ENCODE data around the gene GAS2L2. TPM values are rescaled to one million over a fixed set of nuclear protein-coding genes. Genes with fewer than 3 reads are reported as not detected.

The GAS2L2 gene
- total and polyA plus RNA-seq, 2 of the 8 experiments (the other 6 are each of a cell fraction or from before 2014, with no cell fraction given): 0.09 to 0.13 TPM

DNA sequence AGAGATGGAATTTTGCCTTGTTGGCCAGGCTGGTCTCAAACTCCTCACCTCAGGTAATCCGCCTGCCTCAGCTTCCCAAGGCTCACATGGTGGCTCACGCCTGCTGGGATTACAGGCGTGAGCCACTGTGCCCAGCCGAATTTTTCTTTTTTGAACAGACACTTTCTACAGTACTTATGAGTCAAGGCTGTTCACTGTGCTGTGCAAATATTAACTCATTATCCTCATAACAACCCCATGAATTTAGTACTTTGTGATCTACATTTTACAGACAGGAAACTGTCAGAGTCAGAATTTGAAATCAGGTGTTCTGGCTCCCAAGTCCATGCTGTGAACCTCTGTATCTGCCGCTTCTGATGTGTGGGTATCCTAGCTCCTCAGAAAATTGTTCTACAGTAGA, 47.3 kb downstream of the GAS2L2 start:
- Histone ChIP-seq H4K20me1 (replicated peaks in 1 of 2; ENCODE audit: control insufficient read depth in 1 of 2, insufficient read depth in 2 of 2, low read length in 2 of 2) (peaks cover 0 to 2% of the 10 kb centered on the region in 2 experiments), H3K23me2 (ENCODE audit: low read depth, low read length) (no peaks in the 10 kb centered on the region), H3K27ac (ENCODE audit: low read depth, low read length) (no peak overlapping the region), H2AK5ac (ENCODE audit: low read depth, low read length) (no peak overlapping the region), H3K4me1 (replicated peaks in 1 of 4; ENCODE audit: control insufficient read depth in 3 of 4, insufficient read depth in 4 of 4, low read length in 3 of 4) (no peaks in the 10 kb centered on the region), H3K36me3 (ENCODE audit: control insufficient read depth in 2 of 4, insufficient read depth in 4 of 4, low read length in 3 of 4) (peaks cover 0 to 16% (median 8%) of the 10 kb centered on the region in 4 experiments; a peak in 3 of 8 replicates), H2BK5ac (ENCODE audit: low read depth, low read length) (no peak overlapping the region), H3K27me3 (replicated peaks in 1 of 4; ENCODE audit: control insufficient read depth in 3 of 4, extremely low read depth in 1 of 4, insufficient read depth in 3 of 4, low read length in 3 of 4) (no peaks in the 10 kb centered on the region), H2BK15ac (ENCODE audit: low read length) (no peak overlapping the region), H3K4me3 (ENCODE audit: extremely low read depth in 1 of 4, insufficient read depth in 2 of 4, low read depth in 3 of 4, low read length in 4 of 4) (no peak overlapping the region), H3K56ac (replicated peaks; ENCODE audit: insufficient read length, low read depth, low read length) (no peak overlapping the region), H3K79me1 (ENCODE audit: low read depth, low read length) (no peaks in the 10 kb centered on the region; the same call in 1 of the 2 replicates), H3K79me2 (ENCODE audit: control insufficient read depth in 1 of 2, insufficient read depth in 2 of 2, low read length in 2 of 2) (no peaks in the 10 kb centered on the region), H2BK12ac (ENCODE audit: low read depth, low read length) (no peak overlapping the region), H3K9ac (replicated peaks in 1 of 4; ENCODE audit: extremely low read depth in 1 of 4, low read depth in 3 of 4, low read length in 3 of 4) (no peak overlapping the region), H3K23ac (ENCODE audit: insufficient read length) (no peak overlapping the region), H3K4me2 (ENCODE audit: insufficient read depth in 1 of 2, low read depth in 2 of 2, low read length in 2 of 2) (no peak overlapping the region), H2BK120ac (replicated peaks; ENCODE audit: low read depth, low read length) (no peak overlapping the region), H3K14ac (ENCODE audit: insufficient read length) (no peak overlapping the region), H4K91ac (replicated peaks; ENCODE audit: insufficient read length, low read length) (no peak overlapping the region), H3K18ac (ENCODE audit: extremely low read depth, low read length) (no peak overlapping the region), H2BK20ac (ENCODE audit: low read length) (no peak overlapping the region), H3K4ac (replicated peaks; ENCODE audit: insufficient read length, low read depth, low read length) (no peak overlapping the region), H4K8ac (ENCODE audit: extremely low read depth, insufficient read depth, low read length) (no peak overlapping the region), H3K9me3 (ENCODE audit: insufficient read depth in 2 of 2, low read depth in 1 of 2, low read length in 1 of 2) (no peaks in the 10 kb centered on the region), H2AFZ (ENCODE audit: low read length) (no peak overlapping the region), H4K5ac (ENCODE audit: insufficient read length, low read depth, low read length) (no peak overlapping the region)
- TF ChIP-seq CTCF (IDR thresholded peaks at IDR 0.05; ENCODE audit: control extremely low read depth in 1 of 3, insufficient read depth in 1 of 3, low read depth in 1 of 3, low read length in 3 of 3): no peak
- TF ChIP-seq CBX8 (IDR thresholded peaks at IDR 0.05; ENCODE audit: borderline replicate concordance, low read depth, low read length): no peak
- TF ChIP-seq, protein P1, sequence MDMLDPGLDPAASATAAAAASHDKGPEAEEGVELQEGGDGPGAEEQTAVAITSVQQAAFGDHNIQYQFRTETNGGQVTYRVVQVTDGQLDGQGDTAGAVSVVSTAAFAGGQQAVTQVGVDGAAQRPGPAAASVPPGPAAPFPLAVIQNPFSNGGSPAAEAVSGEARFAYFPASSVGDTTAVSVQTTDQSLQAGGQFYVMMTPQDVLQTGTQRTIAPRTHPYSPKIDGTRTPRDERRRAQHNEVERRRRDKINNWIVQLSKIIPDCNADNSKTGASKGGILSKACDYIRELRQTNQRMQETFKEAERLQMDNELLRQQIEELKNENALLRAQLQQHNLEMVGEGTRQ (IDR thresholded peaks at IDR 0.05; ENCODE audit: low read length): no peak
- no peak for TF ChIP-seq SP4 (IDR thresholded peaks at IDR 0.05; ENCODE audit: low read length)
- TF ChIP-seq SP2 (IDR thresholded peaks at IDR 0.05; ENCODE audit: low read length): no peak
- no peak for TF ChIP-seq MAFK (IDR thresholded peaks at IDR 0.05; ENCODE audit: low read depth, low read length)
- no peak for TF ChIP-seq CEBPB (IDR thresholded peaks at IDR 0.05; ENCODE audit: low read depth, low read length)
- FAIRE-seq (no peak), DNase-seq (ENCODE audit: low read depth in 1 of 2, low spot score in 2 of 2) (no peak)
- POLR2A ChIA-PET (ENCODE audit: partially characterized antibody): interaction anchor here (1.3 kb wide), 2 partner anchors 10 to 20 kb away, joined by 3 to 4 read pairs; no protein-coding TSS in a partner anchor
- WGBS, 2 experiments (ENCODE audit: extremely low coverage in 1 of 2, insufficient coverage in 1 of 2, insufficient read length in 1 of 2, insufficient replicate concordance in 2 of 2, low coverage in 1 of 2, low lambda C conversion rate in 2 of 2, missing lambda C conversion rate in 1 of 2): 93% methylated on average over 5 of the region's 5 CpGs; no CpG with 5 or more reads in 1 of the 2 experiments
- CTCF ChIA-PET (ENCODE audit: partially characterized antibody): interaction anchor here (0.9 to 1.2 kb wide), 2 partner anchors 42 to 93 kb away, joined by 4 read pairs; no protein-coding TSS in a partner anchor
